Measurements from ENCODE around the gene USP25.

Gene USP25

DNA sequence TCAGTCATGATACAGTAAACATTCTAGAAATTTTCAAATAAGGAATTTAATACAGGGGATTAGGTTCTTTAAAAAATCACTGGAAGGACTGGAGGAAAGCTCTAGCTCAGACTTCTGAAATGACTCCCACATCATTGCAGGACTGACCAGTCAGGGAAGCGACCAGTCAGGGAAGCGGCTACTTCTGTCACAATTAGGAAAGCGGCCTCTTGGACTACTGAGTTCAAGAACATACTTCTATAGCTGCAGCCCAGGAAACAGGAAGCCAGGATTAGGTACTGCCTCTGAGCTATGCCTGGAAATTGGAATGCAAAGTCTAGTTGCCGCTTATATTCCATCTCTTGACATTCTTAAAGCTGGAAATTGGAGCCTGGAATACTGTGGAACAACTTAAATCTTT lies 45.5 kb downstream of the USP25 start:
- peaks cover 47% of the 10 kb centered on the region; the same call in 1 of the 2 replicates for H3K79me2 ChIP-seq (ENCODE audit: insufficient read depth, low read length)
- peaks cover 17% of the 10 kb centered on the region; the same call in 1 of the 2 replicates for H3K36me3 ChIP-seq (ENCODE audit: insufficient read depth, low read length)
- no peak overlapping the region for H3K9ac ChIP-seq (ENCODE audit: low read depth, low read length)
- DNase-seq, result no peak
- no peak for TF ChIP-seq EZH2 (IDR thresholded peaks at IDR 0.05; ENCODE audit: borderline replicate concordance, low read depth, low read length, severe bottlenecking)
- TF ChIP-seq, protein P1, sequence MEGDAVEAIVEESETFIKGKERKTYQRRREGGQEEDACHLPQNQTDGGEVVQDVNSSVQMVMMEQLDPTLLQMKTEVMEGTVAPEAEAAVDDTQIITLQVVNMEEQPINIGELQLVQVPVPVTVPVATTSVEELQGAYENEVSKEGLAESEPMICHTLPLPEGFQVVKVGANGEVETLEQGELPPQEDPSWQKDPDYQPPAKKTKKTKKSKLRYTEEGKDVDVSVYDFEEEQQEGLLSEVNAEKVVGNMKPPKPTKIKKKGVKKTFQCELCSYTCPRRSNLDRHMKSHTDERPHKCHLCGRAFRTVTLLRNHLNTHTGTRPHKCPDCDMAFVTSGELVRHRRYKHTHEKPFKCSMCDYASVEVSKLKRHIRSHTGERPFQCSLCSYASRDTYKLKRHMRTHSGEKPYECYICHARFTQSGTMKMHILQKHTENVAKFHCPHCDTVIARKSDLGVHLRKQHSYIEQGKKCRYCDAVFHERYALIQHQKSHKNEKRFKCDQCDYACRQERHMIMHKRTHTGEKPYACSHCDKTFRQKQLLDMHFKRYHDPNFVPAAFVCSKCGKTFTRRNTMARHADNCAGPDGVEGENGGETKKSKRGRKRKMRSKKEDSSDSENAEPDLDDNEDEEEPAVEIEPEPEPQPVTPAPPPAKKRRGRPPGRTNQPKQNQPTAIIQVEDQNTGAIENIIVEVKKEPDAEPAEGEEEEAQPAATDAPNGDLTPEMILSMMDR (IDR thresholded peaks at IDR 0.05; ENCODE audit: borderline replicate concordance, extremely low read depth, low read length, poor library complexity, severe bottlenecking), result no peak
- H3K27me3 ChIP-seq (ENCODE audit: insufficient read depth, low read length, poor library complexity), result no peaks in the 10 kb centered on the region
- ATAC-seq (ENCODE audit: insufficient read depth, low read depth), result no peak
- H3K4me1 ChIP-seq (ENCODE audit: insufficient read depth, low read length), result no peaks in the 10 kb centered on the region
- H3K4me2 ChIP-seq (ENCODE audit: insufficient read depth, low read length), result no peak overlapping the region
- H4K20me1 ChIP-seq (ENCODE audit: insufficient read depth, low read length), result no peaks in the 10 kb centered on the region; the same call in 1 of the 2 replicates
- H3K4me3 ChIP-seq (ENCODE audit: low read depth in 1 of 2, low read length in 2 of 2), result no peak overlapping the region
- no peaks in the 10 kb centered on the region for H3K9me3 ChIP-seq (ENCODE audit: insufficient read depth, low read length, severe bottlenecking)
- no peak overlapping the region for H2AFZ ChIP-seq (ENCODE audit: low read depth, low read length)
- no peak overlapping the region for H3K27ac ChIP-seq (ENCODE audit: low read length)

DNA sequence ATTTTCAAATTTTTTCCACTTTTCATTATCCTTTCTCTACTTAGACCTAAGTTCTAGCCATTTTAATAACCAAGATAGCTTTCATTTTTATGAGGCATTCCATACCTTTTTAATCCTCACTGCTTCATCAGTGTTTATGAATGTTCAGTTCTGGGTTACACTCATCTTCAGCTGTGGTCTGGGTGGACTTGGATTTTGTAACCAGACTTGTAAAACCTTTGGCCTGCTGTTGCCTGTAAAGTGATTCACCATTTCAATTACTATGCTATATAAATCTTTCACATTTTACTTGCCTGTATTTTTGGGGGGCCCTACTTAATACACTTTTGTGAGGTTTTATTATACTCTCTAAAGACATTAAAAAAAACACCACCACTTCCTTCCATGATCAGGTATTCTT lies 46.2 kb downstream of the USP25 start:
- no peak for DNase-seq
- no peaks in the 10 kb centered on the region for H3K4me1 ChIP-seq (ENCODE audit: insufficient read depth, low read length)

DNA sequence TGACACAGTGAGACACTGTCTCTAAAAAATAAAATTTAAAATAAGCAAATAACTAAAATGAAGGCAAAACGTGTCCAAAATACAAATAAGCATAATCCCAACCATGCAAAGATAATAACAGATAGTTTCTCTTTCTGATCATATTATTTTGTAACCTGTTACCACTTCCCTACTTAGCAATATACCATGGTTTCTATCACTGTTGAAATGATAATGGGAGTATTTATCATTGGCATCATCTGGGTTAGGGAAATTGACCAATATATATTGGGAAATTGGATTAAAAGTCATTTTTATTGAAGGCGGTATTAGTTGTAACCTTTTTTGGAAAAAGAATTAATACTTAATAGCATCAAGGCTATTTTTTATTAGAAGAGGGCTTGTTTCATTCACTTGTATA lies 47.0 kb downstream of the USP25 start:
- TF ChIP-seq, protein P1 (IDR thresholded peaks at IDR 0.05; ENCODE audit: borderline replicate concordance, extremely low read depth, low read length, poor library complexity, severe bottlenecking), result no peak
- TF ChIP-seq EZH2 (IDR thresholded peaks at IDR 0.05; ENCODE audit: borderline replicate concordance, low read depth, low read length, severe bottlenecking), result no peak
- no peak for ATAC-seq (ENCODE audit: insufficient read depth, low read depth)
- Histone ChIP-seq H3K4me2 (ENCODE audit: insufficient read depth, low read length) (no peak overlapping the region), H3K36me3 (ENCODE audit: insufficient read depth, low read length) (peaks cover 26% of the 10 kb centered on the region), H3K27ac (ENCODE audit: low read length) (no peak overlapping the region), H3K79me2 (ENCODE audit: insufficient read depth, low read length) (peaks cover 35% of the 10 kb centered on the region; the same call in 1 of the 2 replicates), H3K9ac (ENCODE audit: low read depth, low read length) (no peak overlapping the region), H3K4me1 (ENCODE audit: insufficient read depth, low read length) (no peaks in the 10 kb centered on the region), H4K20me1 (ENCODE audit: insufficient read depth, low read length) (no peaks in the 10 kb centered on the region; the same call in 1 of the 2 replicates), H3K9me3 (ENCODE audit: insufficient read depth, low read length, severe bottlenecking) (no peaks in the 10 kb centered on the region), H3K4me3 (ENCODE audit: low read depth in 1 of 2, low read length in 2 of 2) (no peak overlapping the region), H2AFZ (ENCODE audit: low read depth, low read length) (no peak overlapping the region), H3K27me3 (ENCODE audit: insufficient read depth, low read length, poor library complexity) (no peaks in the 10 kb centered on the region)
- no peak for DNase-seq

More for the DNA sequence above, 46.2 kb downstream of the USP25 start:
- no peak overlapping the region for H3K27ac ChIP-seq (ENCODE audit: low read length)
- no peak for ATAC-seq (ENCODE audit: insufficient read depth, low read depth)
- H3K9ac ChIP-seq (ENCODE audit: low read depth, low read length), result no peak overlapping the region
- TF ChIP-seq EZH2 (IDR thresholded peaks at IDR 0.05; ENCODE audit: borderline replicate concordance, low read depth, low read length, severe bottlenecking), result no peak
- TF ChIP-seq, protein P1 (IDR thresholded peaks at IDR 0.05; ENCODE audit: borderline replicate concordance, extremely low read depth, low read length, poor library complexity, severe bottlenecking), result no peak
- peaks cover 42% of the 10 kb centered on the region; the same call in 1 of the 2 replicates for H3K79me2 ChIP-seq (ENCODE audit: insufficient read depth, low read length)
- H3K36me3 ChIP-seq (ENCODE audit: insufficient read depth, low read length), result peaks cover 22% of the 10 kb centered on the region
- H2AFZ ChIP-seq (ENCODE audit: low read depth, low read length), result no peak overlapping the region
- no peaks in the 10 kb centered on the region for H3K9me3 ChIP-seq (ENCODE audit: insufficient read depth, low read length, severe bottlenecking)
- H3K27me3 ChIP-seq (ENCODE audit: insufficient read depth, low read length, poor library complexity), result no peaks in the 10 kb centered on the region
- no peaks in the 10 kb centered on the region; the same call in 1 of the 2 replicates for H4K20me1 ChIP-seq (ENCODE audit: insufficient read depth, low read length)
- no peak overlapping the region for H3K4me2 ChIP-seq (ENCODE audit: insufficient read depth, low read length)
- no peak overlapping the region for H3K4me3 ChIP-seq (ENCODE audit: low read depth in 1 of 2, low read length in 2 of 2)

All from DND-41 (cell line).